Retinal pigment epithelial cell (primary cell): ENCODE results near the gene IGHMBP2.

Experiments
- DNase-seq: peaks from one replicate; pipeline ENCODE4 v3.0.0-alpha.2; 2010; ENCODE audit warnings: low read depth
- H3K4me3 ChIP-seq: 2 replicates; pipeline ENCODE4 v1.5.1; 2011; ENCODE audit warnings: mild to moderate bottlenecking, low read length, control low read depth, moderate library complexity
- TF ChIP-seq, protein P1 (sequence below): conservative IDR thresholded peaks from 2 replicates; pipeline ENCODE4 v1.5.1; 2011; ENCODE audit warnings: low read depth, low read length, control low read depth, inconsistent platforms

The IGHMBP2 gene

GRCh38 chr11:68978931-68979594 lies 75.4 kb downstream of the IGHMBP2 start:
- no peak overlapping the region for H3K4me3 ChIP-seq
- TF ChIP-seq, protein P1, sequence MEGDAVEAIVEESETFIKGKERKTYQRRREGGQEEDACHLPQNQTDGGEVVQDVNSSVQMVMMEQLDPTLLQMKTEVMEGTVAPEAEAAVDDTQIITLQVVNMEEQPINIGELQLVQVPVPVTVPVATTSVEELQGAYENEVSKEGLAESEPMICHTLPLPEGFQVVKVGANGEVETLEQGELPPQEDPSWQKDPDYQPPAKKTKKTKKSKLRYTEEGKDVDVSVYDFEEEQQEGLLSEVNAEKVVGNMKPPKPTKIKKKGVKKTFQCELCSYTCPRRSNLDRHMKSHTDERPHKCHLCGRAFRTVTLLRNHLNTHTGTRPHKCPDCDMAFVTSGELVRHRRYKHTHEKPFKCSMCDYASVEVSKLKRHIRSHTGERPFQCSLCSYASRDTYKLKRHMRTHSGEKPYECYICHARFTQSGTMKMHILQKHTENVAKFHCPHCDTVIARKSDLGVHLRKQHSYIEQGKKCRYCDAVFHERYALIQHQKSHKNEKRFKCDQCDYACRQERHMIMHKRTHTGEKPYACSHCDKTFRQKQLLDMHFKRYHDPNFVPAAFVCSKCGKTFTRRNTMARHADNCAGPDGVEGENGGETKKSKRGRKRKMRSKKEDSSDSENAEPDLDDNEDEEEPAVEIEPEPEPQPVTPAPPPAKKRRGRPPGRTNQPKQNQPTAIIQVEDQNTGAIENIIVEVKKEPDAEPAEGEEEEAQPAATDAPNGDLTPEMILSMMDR = no peak
- DNase-seq = no peak

DNA sequence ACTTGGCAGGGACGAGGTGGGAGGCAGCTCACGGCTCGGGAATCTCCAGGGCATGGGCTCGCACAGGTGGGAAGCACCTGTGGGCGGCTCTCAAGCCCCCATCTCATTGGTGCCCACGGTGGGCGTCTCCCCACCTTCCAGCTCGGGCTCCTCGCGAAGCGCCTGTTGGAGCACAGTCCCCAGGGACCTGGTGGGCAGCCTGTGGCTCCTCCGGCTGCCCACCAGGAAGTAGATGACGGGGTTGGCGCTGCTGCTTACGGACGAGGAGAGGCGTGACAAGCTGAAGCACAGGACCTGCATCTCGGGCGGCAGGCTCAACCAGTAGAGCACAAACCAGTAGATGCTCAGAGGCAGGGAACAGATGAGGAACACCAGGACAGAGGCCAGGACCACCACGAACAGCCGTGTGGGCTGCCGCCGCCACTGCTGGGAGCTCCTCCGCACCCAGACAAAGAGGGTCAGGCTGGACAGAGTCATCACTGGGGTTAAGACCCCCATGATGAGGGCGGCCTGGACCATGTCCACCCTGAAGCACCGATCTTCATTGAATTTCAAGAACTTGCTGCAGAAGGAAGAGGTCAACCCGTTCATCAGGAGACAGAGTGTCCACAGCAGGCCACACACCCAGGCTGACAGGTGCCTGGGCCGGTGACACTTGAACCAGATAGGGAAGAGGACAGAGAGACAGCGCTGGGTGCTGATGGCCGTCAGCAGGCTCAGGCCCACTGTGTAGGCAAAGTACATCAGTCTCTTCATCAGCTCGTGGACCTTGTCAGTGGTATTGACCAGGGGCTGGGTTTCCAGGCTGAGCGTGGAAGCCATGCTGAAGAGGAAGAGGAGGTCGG lies 76.5 kb downstream of the IGHMBP2 start:
- no peak overlapping the region for H3K4me3 ChIP-seq
- DNase-seq = no peak
- TF ChIP-seq, protein P1 = no peak

GRCh38 chr11:68980776-68981065 lies 77.0 kb downstream of the IGHMBP2 start, which contains the start of gene MRGPRD:
Gene MRGPRD (minus strand): TSS chr11:68980986. CDS start chr11:68980986, 0 bp downstream.
- no peak for DNase-seq
- no peak within 1 kb of the TSS for H3K4me3 ChIP-seq
- TF ChIP-seq, protein P1 = no peak

DNA sequence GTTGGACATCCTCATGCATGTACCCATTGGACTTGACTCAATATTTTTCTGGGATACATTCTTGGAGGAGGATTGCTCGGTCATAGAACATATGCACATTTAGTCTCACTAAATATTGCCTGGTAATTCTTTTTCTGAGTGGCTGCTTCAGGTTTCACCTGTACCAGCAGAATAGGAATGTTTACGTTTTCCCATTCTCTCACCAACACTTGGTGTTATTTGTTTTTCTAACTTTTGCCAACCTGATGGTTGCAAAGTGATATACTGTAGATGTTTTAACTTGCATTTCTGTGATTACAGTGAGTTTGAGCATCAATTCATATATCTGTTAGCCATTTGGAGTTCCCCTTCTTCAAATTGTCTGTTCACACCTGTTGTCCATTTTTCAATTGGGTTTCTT lies 78.4 kb downstream of the IGHMBP2 start:
- TF ChIP-seq, protein P1 = no peak
- no peak overlapping the region for H3K4me3 ChIP-seq
- no peak for DNase-seq

DNA sequence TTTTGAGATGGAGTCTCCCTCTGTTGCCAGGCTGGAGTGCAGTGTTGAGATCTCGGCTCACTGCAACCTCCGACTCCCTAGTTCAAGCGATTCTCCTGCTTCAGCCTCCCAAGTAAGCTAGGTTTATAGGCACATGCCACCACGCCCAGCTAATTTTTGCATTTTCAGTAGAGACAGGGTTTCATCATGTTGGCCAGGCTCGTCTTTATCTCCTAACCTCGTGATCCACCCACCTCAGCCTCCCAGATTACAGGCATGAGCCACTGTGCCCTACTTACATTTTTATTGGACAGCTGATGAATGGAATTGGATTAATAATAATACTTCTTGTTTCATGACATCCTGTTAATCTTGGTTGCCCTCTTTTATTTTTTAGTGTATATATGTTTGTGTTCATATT lies 80.1 kb downstream of the IGHMBP2 start:
- TF ChIP-seq, protein P1 = no peak
- no peak overlapping the region for H3K4me3 ChIP-seq
- DNase-seq = no peak

DNA sequence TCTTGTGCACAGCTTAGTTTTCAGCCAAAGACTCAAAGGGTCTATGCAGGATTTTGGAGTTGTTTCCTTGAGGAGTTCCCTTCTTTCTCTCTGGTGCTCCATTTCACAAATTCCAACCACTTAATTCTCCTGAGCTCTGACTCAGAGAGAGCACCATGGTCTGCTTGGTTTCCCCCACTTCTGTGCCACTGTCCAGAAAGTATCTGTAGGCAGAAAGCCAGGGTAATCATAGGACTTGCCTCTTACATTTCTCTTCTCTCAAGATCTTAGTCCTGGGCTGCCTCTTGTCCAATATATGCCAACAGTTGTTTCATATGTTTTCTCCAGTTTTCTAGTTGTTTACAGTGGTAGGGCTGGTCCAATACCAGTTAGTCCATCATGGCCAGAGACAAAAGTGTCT lies 83.5 kb downstream of the IGHMBP2 start:
- peak; percentile 8 for DNase-seq
- TF ChIP-seq, protein P1 = no peak
- no peak overlapping the region for H3K4me3 ChIP-seq

DNA sequence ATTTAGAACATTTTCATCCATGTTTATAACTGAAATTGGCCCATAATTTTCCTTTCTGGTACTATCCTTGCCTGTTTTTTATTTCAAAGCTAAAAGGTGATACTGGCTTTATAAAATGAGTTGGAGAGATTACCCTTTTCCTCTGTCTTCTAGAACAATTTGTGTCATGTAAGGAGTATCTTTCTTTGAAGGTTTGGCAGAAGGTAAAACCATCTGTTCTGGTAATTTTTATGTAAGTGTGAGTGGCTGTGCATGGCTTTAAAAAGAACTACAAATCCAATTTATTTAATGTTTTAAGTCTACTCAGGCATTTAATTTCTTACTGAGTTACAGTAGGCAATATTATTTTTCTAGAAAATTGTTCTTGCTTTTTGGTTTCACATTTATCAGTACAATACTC lies 84.8 kb downstream of the IGHMBP2 start:
- no peak overlapping the region for H3K4me3 ChIP-seq
- DNase-seq = no peak

More for the DNA sequence above, 84.8 kb downstream of the IGHMBP2 start:
- TF ChIP-seq, protein P1 = no peak
